GM21390 (cell line): ENCODE results near the gene IFTAP.
A peak's percentile ranks its signal among the peaks of the same experiment; 100 is the strongest.
"Not testable (repeated sequence)": the region's sequence is repeated elsewhere in the genome, so short reads cannot be mapped to it uniquely, and the experiment has no call there.

Experiments
- ATAC-seq: cut with Tn5 transposase; IDR thresholded peaks from one replicate; pipeline ENCODE4 v1.9.1; 2021; ENCODE audit not compliant: unreplicated experiment

The IFTAP gene

GRCh38 chr11:36594316-36594989, at the start of gene IFTAP:
TSS of gene IFTAP (plus strand) at chr11:36594502. CDS start at chr11:36610104, 15,602 bp downstream.
- peak; percentile 85 for ATAC-seq

GRCh38 chr11:36550385-36551115, 43.8 kb upstream of the IFTAP start:
- ATAC-seq: no peak

GRCh38 chr11:36557390-36557789, 36.9 kb upstream of the IFTAP start:
- ATAC-seq: not testable (repeated sequence)

- no peak for ATAC-seq
Observed at GRCh38 chr11:36557991-36558390, 36.3 kb upstream of the IFTAP start.

GRCh38 chr11:36558571-36559413, 35.5 kb upstream of the IFTAP start:
- peak; percentile 98 for ATAC-seq

- ATAC-seq: peak; percentile 69
Observed at GRCh38 chr11:36564376-36565030, 29.8 kb upstream of the IFTAP start.

- no peak for ATAC-seq
Observed at GRCh38 chr11:36565031-36565610, 29.2 kb upstream of the IFTAP start.

- no peak for ATAC-seq
Observed at GRCh38 chr11:36566407-36567053, 27.8 kb upstream of the IFTAP start.

- ATAC-seq: no peak
Observed at GRCh38 chr11:36567694-36568093, 26.6 kb upstream of the IFTAP start, which contains the start of gene RAG1. TSS of gene RAG1 (plus strand) at chr11:36568007. CDS start at chr11:36573305, 5,298 bp downstream.

GRCh38 chr11:36569095-36569494, 25.2 kb upstream of the IFTAP start:
- no peak for ATAC-seq

- no peak for ATAC-seq
Observed at GRCh38 chr11:36574486-36574885, 19.8 kb upstream of the IFTAP start.

- no peak for ATAC-seq
Observed at GRCh38 chr11:36577373-36577772, 16.9 kb upstream of the IFTAP start.

- ATAC-seq: no peak
Observed at GRCh38 chr11:36577859-36578258, 16.4 kb upstream of the IFTAP start.

- no peak for ATAC-seq
Observed at GRCh38 chr11:36578458-36578857, 15.8 kb upstream of the IFTAP start.

GRCh38 chr11:36581536-36581935, 12.8 kb upstream of the IFTAP start:
- no peak for ATAC-seq

GRCh38 chr11:36583667-36584066, 10.6 kb upstream of the IFTAP start:
- no peak for ATAC-seq

GRCh38 chr11:36586543-36586942, 7.8 kb upstream of the IFTAP start:
- ATAC-seq: peak; percentile 69

- no peak for ATAC-seq
Observed at GRCh38 chr11:36588099-36588498, 6.2 kb upstream of the IFTAP start.

- ATAC-seq: no peak
Observed at GRCh38 chr11:36590513-36590912, 3.8 kb upstream of the IFTAP start.

- ATAC-seq: no peak
Observed at GRCh38 chr11:36591433-36591832, 2.9 kb upstream of the IFTAP start.
